ENCODE results near the gene TMEM219.

TMEM219 gene

DNA sequence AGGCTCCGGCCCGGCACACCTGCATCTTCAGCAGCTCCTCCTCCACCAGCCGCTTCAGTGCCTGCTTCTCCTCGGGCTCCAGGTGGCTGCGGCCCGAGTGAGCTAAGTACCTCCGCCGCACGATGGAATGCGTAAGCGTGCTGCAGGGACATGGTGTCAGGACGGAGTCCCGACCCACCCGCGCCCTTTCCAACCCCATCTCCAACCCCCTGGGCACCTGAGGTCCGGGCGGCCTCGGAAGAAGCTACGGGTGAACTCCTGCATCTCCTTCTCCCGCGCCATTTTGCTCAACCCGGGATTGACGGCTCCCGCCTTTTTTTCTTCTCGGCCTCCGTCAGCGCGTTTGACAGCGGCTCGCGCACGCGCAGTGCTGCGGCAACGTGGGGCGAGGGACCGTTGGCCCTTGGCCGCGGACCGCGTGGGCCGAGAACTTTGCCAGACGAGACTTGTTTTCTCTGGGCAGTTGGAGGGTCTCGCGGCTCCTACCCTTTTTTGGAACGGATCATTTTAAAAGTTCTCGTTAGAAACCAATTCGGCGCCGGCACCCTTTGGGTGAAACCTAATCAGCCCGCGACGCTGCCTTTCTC, 33.5 kb downstream of the TMEM219 start, which contains the start of gene HIRIP3:
Gene HIRIP3 (minus strand): TSS at position 294 of the 587 bp plus-strand sequence. CDS start 12 bp downstream, at position 282.
- peak; percentile 69 to 81 (median 73) for DNase-seq (ENCODE audit: low read depth in 3 of 3)

- DNase-seq (ENCODE audit: low read depth in 3 of 3), result peak; percentile 98 to 99 (median 99)
Observed at GRCh38 chr16:29995911-29996765, 34.3 kb downstream of the TMEM219 start, which contains the start of gene INO80E. TSS of gene INO80E (plus strand) at chr16:29996241. CDS start at chr16:29996311, 70 bp downstream.

GRCh38 chr16:29996766-29997250, 34.9 kb downstream of the TMEM219 start:
- DNase-seq (ENCODE audit: low read depth in 3 of 3), result no peak

DNA sequence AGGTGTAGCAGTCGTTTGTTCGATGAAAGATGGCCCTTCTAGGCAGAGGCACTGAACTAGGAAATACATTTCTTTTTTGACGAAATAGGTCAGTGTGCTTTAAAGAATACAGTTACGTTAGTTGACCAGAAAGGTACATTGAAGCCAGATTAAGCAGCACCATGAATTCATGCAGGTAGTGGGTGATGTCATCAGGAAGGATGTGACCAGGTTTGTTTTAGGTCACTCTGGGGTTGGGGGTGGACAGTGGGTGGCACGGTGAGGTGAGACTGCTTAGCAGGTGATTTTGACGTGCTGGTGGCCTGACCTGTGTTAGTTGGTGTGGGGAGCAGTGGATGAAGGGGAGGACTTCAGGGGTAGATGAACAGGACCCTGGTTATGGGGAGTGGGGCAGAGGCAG, 37.7 kb downstream of the TMEM219 start:
- DNase-seq (ENCODE audit: low read depth in 3 of 3), result no peak

DNA sequence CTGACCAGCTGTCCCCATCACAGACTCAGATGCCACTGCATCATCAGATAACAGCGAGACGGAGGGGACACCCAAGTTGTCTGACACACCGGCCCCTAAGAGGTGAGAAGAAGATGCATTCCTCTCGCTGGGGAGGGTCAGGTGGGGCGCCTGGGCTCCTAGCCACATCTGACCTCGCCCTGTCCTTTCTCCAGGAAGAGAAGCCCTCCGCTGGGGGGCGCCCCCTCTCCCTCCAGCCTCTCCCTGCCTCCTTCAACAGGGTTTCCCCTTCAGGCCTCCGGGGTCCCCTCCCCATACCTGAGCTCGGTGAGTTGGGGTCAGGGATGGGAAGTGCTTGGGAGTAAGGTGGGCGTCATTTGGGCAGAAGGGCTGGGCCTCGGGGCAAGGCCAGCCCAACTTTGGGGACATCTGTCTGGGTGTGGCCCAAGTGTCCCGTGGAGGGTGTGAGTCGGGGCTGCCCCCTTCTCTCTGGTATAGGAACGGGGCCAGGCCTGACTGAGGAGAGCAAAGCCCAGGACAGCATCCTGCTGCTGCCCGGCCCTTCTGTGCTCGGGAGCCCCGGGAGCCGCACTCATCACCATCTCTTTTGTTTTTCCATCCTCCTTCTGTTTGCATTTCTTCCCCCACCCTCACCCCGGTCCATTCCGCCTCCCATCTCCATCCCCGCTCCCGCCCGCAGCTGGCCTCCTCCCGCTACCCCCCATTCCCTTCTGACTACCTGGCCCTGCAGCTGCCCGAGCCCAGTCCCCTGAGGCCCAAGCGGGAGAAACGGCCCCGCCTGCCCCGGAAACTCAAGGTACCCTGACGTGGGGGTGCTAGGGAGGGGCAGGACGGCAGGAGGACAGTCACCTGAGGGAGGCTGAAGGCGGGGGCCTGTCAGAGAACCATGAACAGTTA, 39.1 kb downstream of the TMEM219 start:
- DNase-seq (ENCODE audit: low read depth in 3 of 3), result no peak

GRCh38 chr16:30002614-30003346, 40.9 kb downstream of the TMEM219 start:
- DNase-seq (ENCODE audit: low read depth in 3 of 3), result no peak

- no peak for DNase-seq (ENCODE audit: low read depth in 3 of 3)
Observed at GRCh38 chr16:30003670-30004423, 42.0 kb downstream of the TMEM219 start.

- no peak for DNase-seq (ENCODE audit: low read depth in 3 of 3)
Observed at GRCh38 chr16:30004424-30004776, 42.5 kb downstream of the TMEM219 start.

GRCh38 chr16:30004811-30005242, 42.9 kb downstream of the TMEM219 start:
- DNase-seq (ENCODE audit: low read depth in 3 of 3), result no peak

DNA sequence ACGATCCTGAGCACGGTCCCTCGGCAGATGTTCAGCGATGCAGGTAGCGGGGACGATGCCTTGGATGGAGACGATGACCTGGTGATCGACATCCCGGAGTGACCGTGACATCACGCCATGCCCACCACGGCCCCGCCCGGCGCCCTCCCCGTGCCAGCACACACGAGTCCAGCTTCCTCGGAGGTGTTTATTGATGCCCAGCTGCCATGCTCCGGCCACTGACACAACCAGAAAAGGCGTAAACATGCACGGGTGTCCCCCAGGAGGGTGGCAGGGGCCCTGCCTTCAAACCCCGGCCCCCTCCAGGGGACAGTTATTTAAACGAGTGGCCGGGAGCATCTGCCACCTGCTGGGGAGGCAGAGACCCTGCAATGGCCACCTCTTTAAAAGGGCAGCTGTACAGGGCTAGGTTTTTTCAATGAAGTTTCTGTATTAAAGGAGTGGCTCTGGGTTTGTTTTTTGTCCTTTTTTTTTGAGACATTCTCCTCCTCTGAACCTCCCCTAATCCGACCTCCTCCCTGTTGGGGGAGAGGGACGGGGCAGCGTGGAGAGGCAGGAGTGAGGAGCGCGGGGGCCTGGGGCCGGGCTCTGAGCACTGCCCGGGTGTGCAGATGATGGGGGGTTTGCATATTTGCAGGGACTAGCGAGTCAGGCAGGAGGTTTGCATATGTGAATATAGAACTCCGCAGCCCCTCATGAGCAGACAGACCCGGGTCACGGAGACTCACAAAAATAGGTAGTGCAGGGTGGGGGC, 43.6 kb downstream of the TMEM219 start:
- DNase-seq (ENCODE audit: low read depth in 3 of 3), result no peak

DNA sequence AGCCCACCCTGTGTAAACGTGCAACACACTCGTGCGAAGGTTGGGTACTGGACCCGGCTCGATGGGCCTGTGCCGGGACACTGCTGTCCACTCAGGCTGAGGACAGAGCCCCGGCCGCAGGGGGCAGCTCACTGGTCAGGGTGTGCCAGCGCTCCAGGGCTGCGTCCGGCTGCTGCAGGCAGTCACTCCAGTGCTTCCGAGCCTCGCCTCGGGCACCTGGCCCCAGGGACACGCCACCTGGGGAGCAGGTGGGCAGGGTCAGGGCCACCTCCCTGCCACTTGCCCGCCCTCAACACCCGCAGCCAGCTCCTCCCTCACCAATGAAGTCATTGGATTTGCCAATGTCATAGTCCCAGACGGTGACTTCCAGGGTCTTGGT, 44.2 kb downstream of the TMEM219 start:
- no peak for DNase-seq (ENCODE audit: low read depth in 3 of 3)

GRCh38 chr16:30006659-30007377, 44.9 kb downstream of the TMEM219 start:
- DNase-seq (ENCODE audit: low read depth in 3 of 3), result no peak

- DNase-seq (ENCODE audit: low read depth in 3 of 3), result no peak
Observed at GRCh38 chr16:30007378-30007895, 45.6 kb downstream of the TMEM219 start.

DNA sequence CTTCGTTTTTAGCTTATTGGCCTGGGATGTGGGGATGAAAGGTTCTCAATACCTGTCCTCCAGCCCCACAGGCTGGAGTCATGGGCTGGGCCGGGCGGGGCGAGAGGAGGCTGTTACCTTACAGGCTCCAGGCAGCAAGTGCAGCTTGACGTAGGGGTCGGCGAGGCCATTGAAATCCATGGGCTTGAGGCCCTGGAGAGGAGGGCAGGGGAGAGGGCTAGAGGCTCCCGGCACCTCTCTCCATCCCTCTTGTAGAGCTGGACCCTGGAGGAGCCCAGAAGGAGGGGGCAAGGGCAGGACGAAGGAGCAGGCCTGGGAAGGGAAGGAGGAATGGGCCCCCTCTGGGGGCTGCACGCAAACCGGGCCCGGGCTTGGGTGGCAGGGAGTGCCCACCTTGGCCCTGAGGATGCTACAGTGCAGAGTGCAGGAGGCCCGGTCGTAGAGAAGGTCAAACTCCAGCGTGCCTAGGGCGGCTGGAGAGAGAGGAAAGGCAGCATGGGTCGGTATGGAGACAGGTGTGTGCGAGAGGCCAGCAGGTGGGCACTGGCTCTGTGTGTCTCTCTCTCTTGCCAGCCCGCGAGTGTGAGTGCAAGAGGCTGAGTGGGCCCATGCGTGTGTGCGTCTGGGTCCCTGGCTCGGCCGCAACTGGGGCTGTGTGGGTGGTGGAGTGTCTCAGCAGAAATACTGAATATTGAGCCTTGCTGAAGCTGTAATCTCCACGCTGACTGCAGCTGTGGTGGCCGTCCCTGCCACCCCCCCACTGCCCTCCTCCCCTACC, 47.4 kb downstream of the TMEM219 start:
- no peak for DNase-seq (ENCODE audit: low read depth in 3 of 3)

DNA sequence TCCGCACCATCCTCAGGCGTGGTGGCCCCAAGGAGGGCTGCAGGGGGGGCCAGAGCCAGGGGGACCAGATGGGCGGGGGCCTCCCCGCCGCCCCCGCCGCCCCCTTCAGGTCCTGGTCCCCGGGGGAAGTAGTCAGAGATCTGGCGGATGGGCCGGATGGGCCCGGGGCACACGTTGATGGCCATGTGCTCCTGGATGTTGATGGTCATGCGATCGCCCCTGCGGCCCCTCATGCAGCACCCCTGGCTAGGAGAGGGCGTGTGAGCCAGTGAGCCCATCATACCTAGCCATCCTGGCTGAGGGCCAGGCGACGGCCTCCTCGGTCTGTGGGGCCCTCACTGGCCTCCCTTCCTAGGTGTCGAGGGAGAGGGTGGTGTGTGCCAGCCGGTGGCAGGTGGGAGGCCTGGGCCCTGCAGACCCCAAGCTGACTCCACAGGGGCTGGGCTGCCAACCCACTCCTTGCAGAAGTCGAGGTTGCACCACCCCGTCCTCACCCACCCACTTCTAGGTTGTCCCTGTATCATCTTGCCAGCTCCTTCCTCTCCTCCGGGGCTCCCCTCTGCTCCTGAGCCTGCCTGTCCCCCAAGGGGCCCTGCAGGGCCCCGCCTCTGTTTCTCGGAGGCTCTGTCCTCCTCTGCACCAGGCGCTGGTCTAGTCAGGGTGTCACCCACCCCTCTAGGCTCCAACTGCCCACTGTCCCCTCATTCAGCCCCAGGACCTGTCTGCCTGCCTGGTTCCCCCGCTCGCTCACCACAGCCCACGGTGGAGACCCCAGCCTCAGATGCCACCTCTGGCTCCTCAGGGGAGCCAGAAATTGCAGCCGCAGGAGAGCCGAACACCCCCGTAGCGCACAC, 48.3 kb downstream of the TMEM219 start:
- no peak for DNase-seq (ENCODE audit: low read depth in 3 of 3)

DNA sequence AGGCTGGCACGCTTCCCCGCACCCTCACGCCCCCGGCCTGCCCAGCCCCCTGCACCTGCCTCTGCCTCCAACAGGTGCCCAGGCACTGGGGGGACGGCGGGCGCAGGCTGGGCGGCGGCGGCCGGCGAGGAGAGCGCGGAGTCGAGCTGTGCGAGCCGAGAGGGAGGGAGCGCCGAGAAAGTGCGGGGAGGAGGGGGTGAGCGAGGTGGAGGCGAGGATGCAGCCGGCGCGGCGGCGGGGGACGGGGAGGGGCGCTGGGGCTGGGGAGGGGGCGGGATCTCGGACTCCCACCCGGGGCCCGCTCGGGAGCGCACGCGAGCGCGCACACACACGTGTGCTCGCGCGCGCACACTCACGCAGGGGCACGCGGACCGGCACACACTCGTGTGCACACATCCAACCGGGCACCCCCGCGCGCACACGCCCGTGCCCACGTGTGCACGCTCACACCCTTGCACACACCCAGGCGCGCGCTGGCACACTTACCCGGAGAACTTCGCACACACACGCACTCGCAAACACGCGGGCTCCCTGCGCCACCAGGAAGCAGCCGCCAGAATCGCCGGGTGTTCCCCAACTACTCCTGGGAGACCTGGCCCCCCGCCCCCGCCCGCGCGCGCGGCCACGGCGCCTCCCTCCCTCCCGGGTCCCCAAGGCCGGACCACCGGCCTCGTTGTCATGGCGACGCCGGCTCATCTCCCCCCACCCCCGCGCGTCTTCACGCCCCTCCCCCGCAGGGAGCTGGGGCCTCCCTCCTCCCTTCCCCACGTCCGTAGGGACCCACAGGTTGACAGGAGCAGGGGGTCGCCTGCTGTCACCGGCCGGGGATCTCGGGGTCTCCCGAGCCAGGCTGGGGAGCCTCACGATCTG, 49.2 kb downstream of the TMEM219 start, which contains the start of gene DOC2A:
Gene DOC2A (minus strand): TSS at position 184 of the 870 bp plus-strand sequence. CDS start 805 bp downstream, outside the sequence.
- DNase-seq (ENCODE audit: low read depth in 3 of 3), result no peak

Measured in stimulated activated CD4-positive, alpha-beta T cell treated with anti-CD3 and anti-CD28 coated beads, TNF-alpha, amount 100 ng/mL, for 4 hours (primary cell).